ENCODE data around the gene MMP11. TPM values are rescaled to one million over a fixed set of nuclear protein-coding genes. Genes with fewer than 3 reads are reported as not detected.

Gene MMP11
- polyA plus RNA-seq, 1 of the 3 experiments (the other 2 are of a cell fraction), result 64.4 TPM

GRCh38 chr22:23803001-23803819 is 30.6 kb downstream of the MMP11 start:
- no peaks in the 10 kb centered on the region for H3K27me3 ChIP-seq (ENCODE audit: insufficient read depth)
- H3F3A ChIP-seq (replicated peaks; ENCODE audit: insufficient read depth), result no peaks in the 10 kb centered on the region
- ChIA-PET POLR2A (no interaction called here), CTCF (interaction anchor here (0.7 kb wide), 1 partner anchor 47 kb away, joined by 3 read pairs; no protein-coding TSS in a partner anchor)
- H3K9me3 ChIP-seq, result no peaks in the 10 kb centered on the region
- TF ChIP-seq RXRA (IDR thresholded peaks at IDR 0.05; ENCODE audit: borderline replicate concordance, low read depth) (no peak), ELF1 (IDR thresholded peaks at IDR 0.05) (no peak), MAX (IDR thresholded peaks at IDR 0.05; ENCODE audit: low read depth) (no peak)
- H3K4me2 ChIP-seq, result no peak overlapping the region
- H3K4me1 ChIP-seq (ENCODE audit: control insufficient read depth in 1 of 2, insufficient read depth in 2 of 2, low read depth in 1 of 2, low read length in 1 of 2), result no peaks in the 10 kb centered on the region
- no peak for DNase-seq
- no peak overlapping the region for H2AFZ ChIP-seq (ENCODE audit: low read depth)
- H3K4me3 ChIP-seq (ENCODE audit: low read depth in 2 of 2, low read length in 1 of 2), result no peak overlapping the region
- no peaks in the 10 kb centered on the region for H3K9me2 ChIP-seq
- H4K20me1 ChIP-seq (ENCODE audit: insufficient read depth), result no peaks in the 10 kb centered on the region
- no peaks in the 10 kb centered on the region for H3K79me2 ChIP-seq (ENCODE audit: insufficient read depth)
- no peak overlapping the region for H3K27ac ChIP-seq (ENCODE audit: low read depth in 2 of 2, low read length in 1 of 2)
- H3K9ac ChIP-seq, result no peak overlapping the region
- peaks cover 46 to 60% of the 10 kb centered on the region in 2 experiments for H3K36me3 ChIP-seq (replicated peaks in 1 of 2; ENCODE audit: control insufficient read depth in 1 of 2, insufficient read depth in 2 of 2, low read length in 1 of 2)
- WGBS (ENCODE audit: low lambda C conversion rate), result 89% methylated on average over 19 of the region's 21 CpGs

GRCh38 chr22:23804781-23805291 is 32.2 kb downstream of the MMP11 start:
- H3F3A ChIP-seq (replicated peaks; ENCODE audit: insufficient read depth), result no peaks in the 10 kb centered on the region
- no peaks in the 10 kb centered on the region for H3K9me3 ChIP-seq
- H4K20me1 ChIP-seq (ENCODE audit: insufficient read depth), result no peaks in the 10 kb centered on the region
- no peak overlapping the region for H3K9ac ChIP-seq
- H3K36me3 ChIP-seq (replicated peaks in 1 of 2; ENCODE audit: control insufficient read depth in 1 of 2, insufficient read depth in 2 of 2, low read length in 1 of 2), result peaks cover 46 to 58% of the 10 kb centered on the region in 2 experiments
- H3K4me2 ChIP-seq, result no peak overlapping the region
- H3K27ac ChIP-seq (ENCODE audit: low read depth in 2 of 2, low read length in 1 of 2), result no peak overlapping the region
- no peaks in the 10 kb centered on the region for H3K79me2 ChIP-seq (ENCODE audit: insufficient read depth)
- POLR2A ChIA-PET, result no interaction called here
- WGBS (ENCODE audit: low lambda C conversion rate), result 94% methylated on average over 10 of the region's 12 CpGs
- CTCF ChIA-PET, result interaction anchor here (1.5 kb wide), 1 partner anchor 45 kb away, joined by 7 read pairs; no protein-coding TSS in a partner anchor
- H3K4me1 ChIP-seq (ENCODE audit: control insufficient read depth in 1 of 2, insufficient read depth in 2 of 2, low read depth in 1 of 2, low read length in 1 of 2), result no peaks in the 10 kb centered on the region
- TF ChIP-seq TCF12 (IDR thresholded peaks at IDR 0.05) (no peak), SMC3 (IDR thresholded peaks at IDR 0.05; ENCODE audit: low read depth, low read length) (no peak), IRF3 (IDR thresholded peaks at IDR 0.05; ENCODE audit: low read depth, low read length) (no peak), FOXJ3 (CRISPR knock-in tag; IDR thresholded peaks at IDR 0.05) (no peak), REST (IDR thresholded peaks at IDR 0.05; ENCODE audit: low read depth, low read length) (no peak), MAX (IDR thresholded peaks at IDR 0.05; ENCODE audit: low read depth) (no peak), EZH2phosphoT487 (IDR thresholded peaks at IDR 0.05; ENCODE audit: borderline replicate concordance, low read depth) (no peak), CTCF (IDR thresholded peaks at IDR 0.05) (no peak), MXI1 (IDR thresholded peaks at IDR 0.05; ENCODE audit: low read depth, low read length) (no peak), NFIC (IDR thresholded peaks at IDR 0.05; ENCODE audit: borderline replicate concordance) (no peak), JUND (IDR thresholded peaks at IDR 0.05) (no peak), GATA2 (CRISPR knock-in tag; IDR thresholded peaks at IDR 0.05) (no peak), FOSL2 (IDR thresholded peaks at IDR 0.05; ENCODE audit: borderline replicate concordance, low read depth) (no peak), EP300 (IDR thresholded peaks at IDR 0.05; ENCODE audit: borderline replicate concordance in 1 of 2, low read depth in 1 of 2, low read length in 1 of 2) (no peak)
- DNase-seq, result no peak
- H3K9me2 ChIP-seq, result no peaks in the 10 kb centered on the region
- H2AFZ ChIP-seq (ENCODE audit: low read depth), result no peak overlapping the region
- no peak overlapping the region for H3K4me3 ChIP-seq (ENCODE audit: low read depth in 2 of 2, low read length in 1 of 2)
- no peaks in the 10 kb centered on the region for H3K27me3 ChIP-seq (ENCODE audit: insufficient read depth)

Data from SK-N-SH (cell line).